ENCODE measurements around the gene PPP4R4.
A peak's percentile ranks its signal among the peaks of the same experiment; 100 is the strongest.

PPP4R4 gene

DNA sequence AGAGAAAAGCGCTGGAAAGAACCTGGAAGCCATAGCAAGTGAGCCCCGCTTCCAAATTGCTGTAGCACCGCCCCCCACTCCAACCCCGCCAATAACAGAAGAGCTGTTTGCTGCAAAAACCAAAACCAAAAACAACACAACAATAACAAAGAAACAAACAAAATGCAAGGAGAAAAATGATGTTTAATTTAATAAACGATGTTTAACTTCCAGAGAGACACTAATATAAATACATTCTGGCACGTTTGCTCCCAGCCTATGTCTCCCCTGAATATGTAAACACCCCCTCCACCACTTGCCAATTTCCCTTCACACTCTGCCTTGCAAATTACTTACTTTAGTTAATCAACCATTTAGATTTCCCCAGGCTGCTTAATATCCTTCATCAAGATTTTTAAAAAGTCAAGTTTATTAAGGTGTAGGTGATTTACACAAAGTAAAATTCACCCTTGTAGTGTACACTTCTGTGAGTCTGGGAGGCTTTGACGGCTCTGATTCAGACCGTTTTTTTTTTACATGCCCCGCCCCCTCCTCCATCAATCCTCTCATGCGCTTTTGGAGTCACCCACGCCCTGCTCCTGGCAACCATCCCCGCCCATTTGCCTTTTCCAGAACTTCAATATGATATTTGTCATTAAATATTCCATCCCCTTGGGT lies 44.2 kb upstream of the PPP4R4 start:
- Histone ChIP-seq H3K9me3 (ENCODE audit: control insufficient read depth in 2 of 2, low read length in 2 of 2) (no peaks in the 10 kb centered on the region), H3K27me3 (ENCODE audit: control insufficient read depth in 2 of 2, insufficient read depth in 2 of 2, low read length in 2 of 2) (no peaks in the 10 kb centered on the region), H3K36me3 (ENCODE audit: control insufficient read depth in 2 of 2, insufficient read depth in 2 of 2, low read length in 2 of 2) (peaks cover 0 to 3% of the 10 kb centered on the region in 2 donors), H3K4me1 (ENCODE audit: control insufficient read depth in 2 of 2, insufficient read depth in 2 of 2, low read length in 2 of 2) (peaks cover 3 to 4% of the 10 kb centered on the region in 2 donors), H3K9ac (ENCODE audit: low read depth in 1 of 2, low read length in 2 of 2) (peak overlapping the region; percentile 58 to 64), H3K4me3 (ENCODE audit: low read length in 2 of 2) (peak overlapping the region; percentile 76 to 85), H3K27ac (ENCODE audit: low read depth in 2 of 2, low read length in 2 of 2) (peak overlapping the region in 1 of 2 donors; percentile 69)

DNA sequence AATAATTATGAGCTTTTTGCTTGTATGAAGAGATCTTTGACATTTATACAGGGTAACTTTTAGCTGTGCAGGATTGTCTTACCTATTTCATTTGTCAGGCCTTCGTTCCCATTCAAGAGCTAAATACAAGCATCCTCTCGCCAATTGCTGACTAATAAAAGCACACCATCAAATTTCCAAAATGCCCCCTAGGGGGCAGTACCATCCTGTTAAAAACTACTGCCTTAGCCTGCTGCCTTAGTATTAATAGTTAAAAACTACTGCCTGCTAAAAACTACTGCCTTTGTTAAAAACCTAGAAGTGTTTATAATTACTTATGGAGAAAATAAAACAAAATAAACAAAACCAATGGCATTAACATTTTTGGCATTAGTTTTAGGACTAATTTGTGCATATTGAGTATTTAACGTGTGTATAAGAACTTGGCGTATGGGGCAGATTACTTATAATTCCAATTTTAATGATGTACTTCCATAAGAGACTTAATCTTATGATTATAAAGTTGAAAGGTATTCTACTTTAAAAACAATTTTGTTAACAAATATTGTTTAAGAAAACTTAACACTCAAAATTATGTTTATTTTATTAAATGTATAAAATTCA lies 41.7 kb upstream of the PPP4R4 start:
- Histone ChIP-seq H3K27me3 (ENCODE audit: control insufficient read depth in 2 of 2, insufficient read depth in 2 of 2, low read length in 2 of 2) (peaks cover 0 to 3% of the 10 kb centered on the region in 2 donors), H3K36me3 (ENCODE audit: control insufficient read depth in 2 of 2, insufficient read depth in 2 of 2, low read length in 2 of 2) (no peaks in the 10 kb centered on the region), H3K27ac (ENCODE audit: low read depth in 2 of 2, low read length in 2 of 2) (no peak overlapping the region), H3K9me3 (ENCODE audit: control insufficient read depth in 2 of 2, low read length in 2 of 2) (peaks cover 0 to 6% of the 10 kb centered on the region in 2 donors), H3K4me3 (ENCODE audit: low read length in 2 of 2) (no peak overlapping the region), H3K9ac (ENCODE audit: low read depth in 1 of 2, low read length in 2 of 2) (no peak overlapping the region), H3K4me1 (ENCODE audit: control insufficient read depth in 2 of 2, insufficient read depth in 2 of 2, low read length in 2 of 2) (peaks cover 3 to 4% of the 10 kb centered on the region in 2 donors)

DNA sequence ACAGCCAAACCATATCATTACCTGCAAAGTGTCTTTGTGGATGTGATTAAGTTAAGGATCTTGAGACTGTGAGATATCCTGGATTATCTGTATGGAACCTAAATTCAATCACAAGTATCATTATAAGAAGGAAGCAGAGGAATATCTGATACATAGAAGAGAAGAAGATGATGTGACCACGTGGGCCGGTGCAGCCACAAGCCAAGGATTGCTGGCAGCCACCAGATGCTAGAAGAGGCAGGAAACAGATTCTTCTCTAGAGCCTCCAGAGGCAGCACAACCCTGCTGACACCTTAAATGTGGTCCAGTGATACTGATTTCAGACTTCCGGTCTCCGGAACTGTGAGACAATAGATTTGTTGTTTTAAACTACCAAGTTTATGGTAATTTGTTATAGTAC lies 38.6 kb upstream of the PPP4R4 start:
- H3K36me3 ChIP-seq (ENCODE audit: control insufficient read depth in 2 of 2, insufficient read depth in 2 of 2, low read length in 2 of 2) = no peaks in the 10 kb centered on the region
- H3K27me3 ChIP-seq (ENCODE audit: control insufficient read depth in 2 of 2, insufficient read depth in 2 of 2, low read length in 2 of 2) = peaks cover 0 to 3% of the 10 kb centered on the region in 2 donors
- H3K4me3 ChIP-seq (ENCODE audit: low read length in 2 of 2) = no peak overlapping the region
- H3K9ac ChIP-seq (ENCODE audit: low read depth in 1 of 2, low read length in 2 of 2) = no peak overlapping the region
- H3K4me1 ChIP-seq (ENCODE audit: control insufficient read depth in 2 of 2, insufficient read depth in 2 of 2, low read length in 2 of 2) = no peaks in the 10 kb centered on the region
- H3K9me3 ChIP-seq (ENCODE audit: control insufficient read depth in 2 of 2, low read length in 2 of 2) = peaks cover 0 to 6% of the 10 kb centered on the region in 2 donors
- H3K27ac ChIP-seq (ENCODE audit: low read depth in 2 of 2, low read length in 2 of 2) = no peak overlapping the region

DNA sequence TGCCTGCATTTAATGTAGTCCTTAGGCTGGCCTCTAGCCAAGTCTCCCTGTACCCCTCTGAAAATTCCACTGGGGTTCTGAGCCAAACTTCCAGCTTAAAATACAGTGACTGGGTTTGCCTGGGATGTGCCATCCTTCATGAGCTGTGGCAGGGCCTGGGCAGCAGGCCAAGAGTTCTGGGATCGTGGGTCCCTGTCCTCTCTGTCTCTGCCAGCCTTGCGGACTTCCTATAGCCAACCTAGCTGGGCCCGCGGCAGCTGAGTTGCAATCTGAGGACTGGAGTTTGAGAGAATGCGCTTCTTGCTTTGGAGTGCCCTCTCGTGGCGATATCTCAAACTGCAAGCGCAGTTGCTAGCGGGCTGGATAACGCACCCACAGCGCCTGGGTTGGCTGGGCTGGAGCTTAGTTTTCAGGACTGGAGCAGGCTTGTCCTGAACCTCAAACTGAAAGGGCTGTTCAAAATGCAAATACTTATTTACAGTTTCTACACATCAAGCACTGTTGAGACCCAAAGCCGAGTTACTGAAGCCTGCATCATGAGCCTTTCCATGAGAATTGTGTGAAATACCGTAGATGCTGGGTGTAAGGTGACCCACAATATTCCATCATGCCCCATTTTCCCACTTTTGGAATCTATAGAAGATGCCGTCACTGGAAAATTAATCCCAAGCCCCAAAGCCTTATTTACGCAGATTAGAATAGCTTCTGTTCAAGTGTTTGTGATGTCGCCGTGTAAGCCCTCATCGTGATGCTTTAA lies 37.4 kb upstream of the PPP4R4 start:
- no peaks in the 10 kb centered on the region for H3K36me3 ChIP-seq (ENCODE audit: control insufficient read depth in 2 of 2, insufficient read depth in 2 of 2, low read length in 2 of 2)
- peaks cover 0 to 3% of the 10 kb centered on the region in 2 donors for H3K27me3 ChIP-seq (ENCODE audit: control insufficient read depth in 2 of 2, insufficient read depth in 2 of 2, low read length in 2 of 2)
- H3K27ac ChIP-seq (ENCODE audit: low read depth in 2 of 2, low read length in 2 of 2) = no peak overlapping the region
- no peaks in the 10 kb centered on the region for H3K4me1 ChIP-seq (ENCODE audit: control insufficient read depth in 2 of 2, insufficient read depth in 2 of 2, low read length in 2 of 2)
- H3K9me3 ChIP-seq (ENCODE audit: control insufficient read depth in 2 of 2, low read length in 2 of 2) = peaks cover 0 to 6% of the 10 kb centered on the region in 2 donors
- H3K4me3 ChIP-seq (ENCODE audit: low read length in 2 of 2) = no peak overlapping the region
- no peak overlapping the region for H3K9ac ChIP-seq (ENCODE audit: low read depth in 1 of 2, low read length in 2 of 2)

DNA sequence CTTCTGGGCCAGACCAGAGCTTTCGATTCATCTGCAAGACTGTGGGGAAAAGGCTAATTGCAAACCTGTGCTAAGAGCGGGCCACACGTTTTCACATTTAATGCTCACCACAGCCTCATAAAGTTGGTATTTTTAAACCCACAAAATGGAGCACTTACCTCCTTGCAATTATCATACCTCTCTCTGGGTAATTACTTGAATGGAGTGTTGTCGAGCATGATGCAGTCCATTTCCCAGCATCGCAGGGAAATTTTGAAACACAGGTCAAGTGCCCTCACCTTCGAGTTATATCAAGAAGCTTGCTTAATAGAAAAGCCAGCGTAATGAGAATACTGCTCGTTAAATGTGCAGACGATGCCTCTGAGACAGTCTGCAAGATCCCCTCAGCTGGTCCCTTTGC lies 35.9 kb upstream of the PPP4R4 start:
- H3K4me1 ChIP-seq (ENCODE audit: control insufficient read depth in 2 of 2, insufficient read depth in 2 of 2, low read length in 2 of 2) = no peaks in the 10 kb centered on the region
- H3K9ac ChIP-seq (ENCODE audit: low read depth in 1 of 2, low read length in 2 of 2) = no peak overlapping the region

DNA sequence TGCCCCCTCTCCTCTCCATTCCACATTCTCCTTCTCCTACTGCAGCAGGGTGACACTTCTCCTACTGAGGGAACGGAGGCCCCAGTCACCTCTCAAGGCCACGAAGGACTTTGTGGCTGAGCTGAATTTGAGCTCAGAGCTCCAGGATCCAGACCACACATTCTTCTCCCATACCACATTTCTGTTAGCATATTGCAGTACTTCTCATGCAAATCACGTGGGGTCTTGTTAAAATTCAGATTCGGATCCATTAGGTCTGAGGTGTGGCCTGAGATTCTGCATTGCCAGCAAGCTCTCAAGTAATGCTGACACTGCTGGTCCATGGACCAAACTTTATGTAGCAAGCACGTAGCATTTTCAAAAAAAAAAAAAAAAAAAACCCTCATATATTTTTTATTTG lies 35.1 kb upstream of the PPP4R4 start:
- peaks cover 0 to 6% of the 10 kb centered on the region in 2 donors for H3K9me3 ChIP-seq (ENCODE audit: control insufficient read depth in 2 of 2, low read length in 2 of 2)
- peaks cover 0 to 3% of the 10 kb centered on the region in 2 donors for H3K27me3 ChIP-seq (ENCODE audit: control insufficient read depth in 2 of 2, insufficient read depth in 2 of 2, low read length in 2 of 2)
- H3K27ac ChIP-seq (ENCODE audit: low read depth in 2 of 2, low read length in 2 of 2) = no peak overlapping the region
- H3K9ac ChIP-seq (ENCODE audit: low read depth in 1 of 2, low read length in 2 of 2) = no peak overlapping the region
- H3K4me1 ChIP-seq (ENCODE audit: control insufficient read depth in 2 of 2, insufficient read depth in 2 of 2, low read length in 2 of 2) = no peaks in the 10 kb centered on the region
- H3K36me3 ChIP-seq (ENCODE audit: control insufficient read depth in 2 of 2, insufficient read depth in 2 of 2, low read length in 2 of 2) = no peaks in the 10 kb centered on the region
- H3K4me3 ChIP-seq (ENCODE audit: low read length in 2 of 2) = no peak overlapping the region

More for the DNA sequence above, 35.9 kb upstream of the PPP4R4 start:
- Histone ChIP-seq H3K36me3 (ENCODE audit: control insufficient read depth in 2 of 2, insufficient read depth in 2 of 2, low read length in 2 of 2) (no peaks in the 10 kb centered on the region), H3K9me3 (ENCODE audit: control insufficient read depth in 2 of 2, low read length in 2 of 2) (peaks cover 0 to 6% of the 10 kb centered on the region in 2 donors), H3K27me3 (ENCODE audit: control insufficient read depth in 2 of 2, insufficient read depth in 2 of 2, low read length in 2 of 2) (peaks cover 0 to 3% of the 10 kb centered on the region in 2 donors), H3K4me3 (ENCODE audit: low read length in 2 of 2) (no peak overlapping the region), H3K27ac (ENCODE audit: low read depth in 2 of 2, low read length in 2 of 2) (no peak overlapping the region)

DNA sequence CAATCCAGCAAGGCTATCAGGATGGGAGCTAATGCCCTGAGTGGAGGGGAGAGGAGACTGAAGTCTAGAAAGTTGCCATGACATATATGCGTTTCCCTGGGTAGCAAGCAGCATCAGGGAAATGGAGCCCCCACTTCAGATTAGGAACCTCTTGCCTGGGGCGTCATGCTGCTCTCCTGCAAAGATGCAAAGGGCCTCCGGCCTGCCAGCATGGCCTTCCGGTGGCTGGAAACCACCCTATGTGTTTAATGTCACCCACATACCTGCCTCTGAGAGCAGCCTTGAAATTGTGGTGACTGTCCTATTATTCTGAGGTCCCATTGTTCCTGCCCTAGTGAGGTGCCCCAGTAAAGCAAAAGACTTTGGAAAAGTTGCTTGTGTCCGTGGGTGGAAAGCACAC lies 34.7 kb upstream of the PPP4R4 start:
- Histone ChIP-seq H3K36me3 (ENCODE audit: control insufficient read depth in 2 of 2, insufficient read depth in 2 of 2, low read length in 2 of 2) (no peaks in the 10 kb centered on the region), H3K27me3 (ENCODE audit: control insufficient read depth in 2 of 2, insufficient read depth in 2 of 2, low read length in 2 of 2) (peaks cover 0 to 3% of the 10 kb centered on the region in 2 donors), H3K4me3 (ENCODE audit: low read length in 2 of 2) (no peak overlapping the region), H3K4me1 (ENCODE audit: control insufficient read depth in 2 of 2, insufficient read depth in 2 of 2, low read length in 2 of 2) (no peaks in the 10 kb centered on the region), H3K27ac (ENCODE audit: low read depth in 2 of 2, low read length in 2 of 2) (no peak overlapping the region), H3K9ac (ENCODE audit: low read depth in 1 of 2, low read length in 2 of 2) (no peak overlapping the region), H3K9me3 (ENCODE audit: control insufficient read depth in 2 of 2, low read length in 2 of 2) (peaks cover 0 to 6% of the 10 kb centered on the region in 2 donors)

DNA sequence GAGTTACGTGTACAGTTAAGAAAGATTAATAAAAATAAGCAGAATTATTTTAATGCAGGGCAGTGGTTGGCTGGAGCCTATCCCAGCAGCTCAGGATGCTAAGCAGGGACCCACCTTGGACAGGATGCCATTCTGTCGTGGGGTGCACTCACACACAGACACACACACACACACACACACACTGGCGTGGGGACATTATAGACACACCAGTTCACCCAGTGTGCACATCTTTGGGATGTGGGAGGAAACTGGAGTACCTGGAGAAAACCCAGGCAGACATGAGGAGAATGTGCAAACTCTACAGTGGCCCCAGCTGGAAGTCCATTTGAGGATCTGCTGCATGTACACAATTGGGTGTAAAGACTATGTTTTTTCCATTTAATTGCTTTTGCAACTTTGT lies 31.9 kb upstream of the PPP4R4 start:
- H3K27ac ChIP-seq (ENCODE audit: low read depth in 2 of 2, low read length in 2 of 2) = no peak overlapping the region
- H3K36me3 ChIP-seq (ENCODE audit: control insufficient read depth in 2 of 2, insufficient read depth in 2 of 2, low read length in 2 of 2) = no peaks in the 10 kb centered on the region

DNA sequence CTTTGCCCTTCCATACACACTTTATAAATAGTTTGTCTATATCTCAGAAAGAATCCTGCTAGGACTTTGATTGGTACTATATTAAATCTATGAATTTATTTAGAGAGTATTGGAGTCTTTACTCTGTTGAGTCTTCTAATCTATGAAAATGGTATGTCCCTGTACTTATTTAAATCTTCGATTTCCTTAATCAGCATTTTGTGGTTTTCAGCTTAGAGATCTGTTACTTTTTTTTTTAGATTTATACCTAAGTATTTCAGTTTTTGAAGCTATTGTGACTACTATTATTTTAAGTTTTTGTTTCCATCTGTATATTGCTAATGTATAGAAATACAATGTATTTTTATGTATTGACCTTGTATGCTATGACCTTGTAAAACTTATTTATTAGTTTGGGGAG lies 31.3 kb upstream of the PPP4R4 start:
- H3K36me3 ChIP-seq (ENCODE audit: control insufficient read depth in 2 of 2, insufficient read depth in 2 of 2, low read length in 2 of 2) = no peaks in the 10 kb centered on the region
- H3K4me3 ChIP-seq (ENCODE audit: low read length in 2 of 2) = no peak overlapping the region
- no peak overlapping the region for H3K9ac ChIP-seq (ENCODE audit: low read depth in 1 of 2, low read length in 2 of 2)
- H3K27ac ChIP-seq (ENCODE audit: low read depth in 2 of 2, low read length in 2 of 2) = no peak overlapping the region
- H3K9me3 ChIP-seq (ENCODE audit: control insufficient read depth in 2 of 2, low read length in 2 of 2) = no peaks in the 10 kb centered on the region
- no peaks in the 10 kb centered on the region for H3K4me1 ChIP-seq (ENCODE audit: control insufficient read depth in 2 of 2, insufficient read depth in 2 of 2, low read length in 2 of 2)
- no peaks in the 10 kb centered on the region for H3K27me3 ChIP-seq (ENCODE audit: control insufficient read depth in 2 of 2, insufficient read depth in 2 of 2, low read length in 2 of 2)

More for the DNA sequence above, 31.9 kb upstream of the PPP4R4 start:
- Histone ChIP-seq H3K4me3 (ENCODE audit: low read length in 2 of 2) (no peak overlapping the region), H3K4me1 (ENCODE audit: control insufficient read depth in 2 of 2, insufficient read depth in 2 of 2, low read length in 2 of 2) (no peaks in the 10 kb centered on the region), H3K9ac (ENCODE audit: low read depth in 1 of 2, low read length in 2 of 2) (no peak overlapping the region), H3K27me3 (ENCODE audit: control insufficient read depth in 2 of 2, insufficient read depth in 2 of 2, low read length in 2 of 2) (no peaks in the 10 kb centered on the region), H3K9me3 (ENCODE audit: control insufficient read depth in 2 of 2, low read length in 2 of 2) (no peaks in the 10 kb centered on the region)

DNA sequence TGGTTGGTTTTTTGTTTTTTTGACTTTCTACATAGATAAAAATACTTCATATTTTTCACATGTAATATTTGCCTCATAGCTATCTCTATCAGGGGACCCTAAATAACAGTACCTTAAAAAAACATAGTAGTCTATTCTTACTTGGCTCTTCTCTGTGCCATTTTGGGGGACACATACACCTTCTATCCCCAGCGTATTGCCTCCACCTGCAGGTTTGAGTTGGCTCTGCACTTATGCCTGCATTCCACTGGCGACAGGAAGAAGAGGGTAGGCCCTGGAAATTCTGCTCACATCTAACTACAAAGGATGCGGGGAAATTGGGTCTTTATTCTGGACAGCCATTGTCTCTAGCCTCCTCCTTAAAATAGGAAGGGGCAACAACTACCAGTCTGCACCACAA lies 30.9 kb upstream of the PPP4R4 start:
- Histone ChIP-seq H3K4me3 (ENCODE audit: low read length in 2 of 2) (no peak overlapping the region), H3K9me3 (ENCODE audit: control insufficient read depth in 2 of 2, low read length in 2 of 2) (no peaks in the 10 kb centered on the region), H3K9ac (ENCODE audit: low read depth in 1 of 2, low read length in 2 of 2) (no peak overlapping the region), H3K36me3 (ENCODE audit: control insufficient read depth in 2 of 2, insufficient read depth in 2 of 2, low read length in 2 of 2) (no peaks in the 10 kb centered on the region), H3K27ac (ENCODE audit: low read depth in 2 of 2, low read length in 2 of 2) (no peak overlapping the region), H3K27me3 (ENCODE audit: control insufficient read depth in 2 of 2, insufficient read depth in 2 of 2, low read length in 2 of 2) (no peaks in the 10 kb centered on the region), H3K4me1 (ENCODE audit: control insufficient read depth in 2 of 2, insufficient read depth in 2 of 2, low read length in 2 of 2) (no peaks in the 10 kb centered on the region)

All from mucosa of rectum (tissue), 2 donors.